ENCODE data around the gene MPPED2. TPM values are rescaled to one million over a fixed set of nuclear protein-coding genes. Genes with fewer than 3 reads are reported as not detected.

MPPED2 gene
- total and polyA plus RNA-seq, 7 donors, result 0.80 to 19.1 (median 6.8) TPM; not detected in 2

DNA sequence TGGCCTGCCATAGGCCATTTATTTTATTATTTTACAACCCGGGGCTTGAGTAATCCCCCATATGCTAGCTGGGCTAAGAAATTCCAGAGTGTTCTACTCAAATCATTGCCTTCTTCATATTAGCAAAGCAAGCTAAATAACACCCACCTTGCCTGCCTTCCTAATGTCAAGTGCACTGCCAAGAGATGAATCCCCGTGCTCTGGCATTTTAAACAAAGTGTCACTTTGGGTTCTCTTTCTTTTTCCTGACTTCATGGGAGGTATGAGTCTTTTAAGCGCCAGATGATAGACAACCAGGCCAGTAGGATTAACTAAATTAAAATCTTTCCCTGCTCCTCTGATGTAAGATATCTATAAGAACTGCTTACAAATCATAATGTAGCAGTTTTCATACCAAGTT, 4.5 kb downstream of the MPPED2 start:
- H3K4me1 ChIP-seq, result peaks cover 0 to 25% (median 7%) of the 10 kb centered on the region in 4 donors
- H3K9me3 ChIP-seq, result no peaks in the 10 kb centered on the region
- no peak overlapping the region for H3K27ac ChIP-seq
- H3K36me3 ChIP-seq, result peaks cover 0 to 10% (median 0%) of the 10 kb centered on the region in 4 donors
- 69 to 84% methylated on average over 3 of the region's 3 CpGs for WGBS, 2 donors
- H3K27me3 ChIP-seq, result no peaks in the 10 kb centered on the region
- TF ChIP-seq CTCF (IDR thresholded peaks at IDR 0.05), result no peak
- TF ChIP-seq POLR2A (IDR thresholded peaks at IDR 0.05), result no peak
- no peak for TF ChIP-seq EP300 (IDR thresholded peaks at IDR 0.05)
- TF ChIP-seq POLR2AphosphoS5 (IDR thresholded peaks at IDR 0.05), result no peak
- DNase-seq, result no peak
- no peak overlapping the region for H3K4me3 ChIP-seq
- intact Hi-C loops (cut with DNase I), result no loop called here

GRCh38 chr11:30580573-30580972, 5.6 kb downstream of the MPPED2 start:
- Histone ChIP-seq H3K4me1 (peaks cover 0 to 19% (median 2%) of the 10 kb centered on the region in 4 donors), H3K9me3 (no peaks in the 10 kb centered on the region), H3K4me3 (no peak overlapping the region), H3K27me3 (no peaks in the 10 kb centered on the region), H3K36me3 (peaks cover 0 to 10% (median 0%) of the 10 kb centered on the region in 4 donors), H3K27ac (no peak overlapping the region)
- 70 to 95% methylated on average over 4 of the region's 4 CpGs for WGBS, 2 donors
- intact Hi-C loops (cut with DNase I), result no loop called here
- no peak for DNase-seq
- TF ChIP-seq EP300 (IDR thresholded peaks at IDR 0.05), result no peak
- TF ChIP-seq POLR2A (IDR thresholded peaks at IDR 0.05), result no peak
- TF ChIP-seq POLR2AphosphoS5 (IDR thresholded peaks at IDR 0.05), result no peak
- no peak for TF ChIP-seq CTCF (IDR thresholded peaks at IDR 0.05)

- no peak for DNase-seq
- no peak overlapping the region for H3K27ac ChIP-seq
- H3K4me3 ChIP-seq, result no peak overlapping the region
- peaks cover 0 to 19% (median 2%) of the 10 kb centered on the region in 4 donors for H3K4me1 ChIP-seq
- peaks cover 0 to 10% (median 0%) of the 10 kb centered on the region in 4 donors for H3K36me3 ChIP-seq
- intact Hi-C loops (cut with DNase I), result no loop called here
- TF ChIP-seq CTCF (IDR thresholded peaks at IDR 0.05), result no peak
- TF ChIP-seq EP300 (IDR thresholded peaks at IDR 0.05), result no peak
- no peak for TF ChIP-seq POLR2A (IDR thresholded peaks at IDR 0.05)
- no peak for TF ChIP-seq POLR2AphosphoS5 (IDR thresholded peaks at IDR 0.05)
- no peaks in the 10 kb centered on the region for H3K9me3 ChIP-seq
- WGBS, 2 donors, result 83 to 86% methylated on average over 3 of the region's 3 CpGs
- H3K27me3 ChIP-seq, result no peaks in the 10 kb centered on the region
These were observed 6.6 kb downstream of the MPPED2 start for GRCh38 chr11:30579415-30580175.

- intact Hi-C loops (cut with DNase I), result no loop called here
- Histone ChIP-seq H3K4me1 (peaks cover 0 to 16% (median 2%) of the 10 kb centered on the region in 4 donors), H3K9me3 (no peaks in the 10 kb centered on the region), H3K27me3 (no peaks in the 10 kb centered on the region), H3K36me3 (peaks cover 0 to 10% (median 0%) of the 10 kb centered on the region in 4 donors), H3K27ac (no peak overlapping the region), H3K4me3 (no peak overlapping the region)
- 93 to 94% methylated on average over 1 of the region's 1 CpG for WGBS, 2 donors
- DNase-seq, result no peak
- no peak for TF ChIP-seq EP300 (IDR thresholded peaks at IDR 0.05)
- no peak for TF ChIP-seq POLR2AphosphoS5 (IDR thresholded peaks at IDR 0.05)
- no peak for TF ChIP-seq CTCF (IDR thresholded peaks at IDR 0.05)
- no peak for TF ChIP-seq POLR2A (IDR thresholded peaks at IDR 0.05)
These were observed 7.7 kb downstream of the MPPED2 start for GRCh38 chr11:30578406-30578805.
